Central memory CD8-positive, alpha-beta T cell (primary cell): ENCODE measurements around the gene ATF6.

Source experiments
- ATAC-seq: fragments of 150-1000 bp; cut with Tn5 transposase; replicated peaks from 2 replicates; pipeline ENCODE4 v1.10.0; 2022; ENCODE audit warnings: mild to moderate bottlenecking, moderate FRiP score, moderate number of reproducible peaks; ENCODE audit not compliant: poor library complexity, severe bottlenecking; ENCODE audit errors: extremely low read depth
- DNase-seq, 2 donors: peaks; one replicate each; pipeline ENCODE4 v3.0.0; 2021; ENCODE audit warnings: low spot score in 2 of 2
- H3K27ac Mint-ChIP-seq: one replicate; pipeline ENCODE4 v1.8.0; 2022; ENCODE audit warnings: low read depth, mild to moderate bottlenecking, moderate library complexity, mixed read lengths
- H3K27me3 Mint-ChIP-seq: one replicate; pipeline ENCODE4 v1.8.0; 2022; ENCODE audit warnings: mixed read lengths
- H3K36me3 Mint-ChIP-seq: one replicate; pipeline ENCODE4 v1.8.0; 2022; ENCODE audit warnings: mild to moderate bottlenecking, moderate library complexity, mixed read lengths; ENCODE audit not compliant: insufficient read depth
- H3K4me1 Mint-ChIP-seq: one replicate; pipeline ENCODE4 v1.8.0; 2022; ENCODE audit warnings: mixed read lengths
- H3K4me3 Mint-ChIP-seq: one replicate; pipeline ENCODE4 v1.8.0; 2022; ENCODE audit warnings: mild to moderate bottlenecking, moderate library complexity, mixed read lengths
- H3K9me3 Mint-ChIP-seq: one replicate; pipeline ENCODE4 v1.8.0; 2022; ENCODE audit warnings: mixed read lengths

ATF6 gene

GRCh38 chr1:161983725-161984124, 217.6 kb downstream of the ATF6 start:
- Mint-ChIP-seq H3K4me1 (no peaks in the 10 kb centered on the region), H3K36me3 (no peaks in the 10 kb centered on the region), H3K27ac (no peak overlapping the region), H3K9me3 (peaks cover 6% of the 10 kb centered on the region), H3K27me3 (peaks cover 7% of the 10 kb centered on the region), H3K4me3 (no peak overlapping the region)
- ATAC-seq (no peak), DNase-seq (no peak)

GRCh38 chr1:161985301-161985822, 219.2 kb downstream of the ATF6 start:
- no peak overlapping the region for H3K27ac Mint-ChIP-seq

GRCh38 chr1:161986328-161986727, 220.2 kb downstream of the ATF6 start:
- Mint-ChIP-seq H3K27ac (no peak overlapping the region), H3K27me3 (peaks cover 15% of the 10 kb centered on the region), H3K9me3 (peaks cover 6% of the 10 kb centered on the region), H3K36me3 (no peaks in the 10 kb centered on the region), H3K4me1 (no peaks in the 10 kb centered on the region), H3K4me3 (no peak overlapping the region)
- ATAC-seq = no peak
- DNase-seq = no peak

More at GRCh38 chr1:161985301-161985822, 219.2 kb downstream of the ATF6 start:
- peaks cover 6% of the 10 kb centered on the region for H3K9me3 Mint-ChIP-seq
- ATAC-seq = no peak
- no peaks in the 10 kb centered on the region for H3K36me3 Mint-ChIP-seq
- no peak overlapping the region for H3K4me3 Mint-ChIP-seq
- peaks cover 15% of the 10 kb centered on the region for H3K27me3 Mint-ChIP-seq
- no peaks in the 10 kb centered on the region for H3K4me1 Mint-ChIP-seq
- DNase-seq = no peak

- Mint-ChIP-seq H3K4me1 (no peaks in the 10 kb centered on the region), H3K9me3 (peaks cover 6% of the 10 kb centered on the region), H3K27ac (no peak overlapping the region), H3K27me3 (peaks cover 15% of the 10 kb centered on the region), H3K36me3 (no peaks in the 10 kb centered on the region), H3K4me3 (no peak overlapping the region)
- DNase-seq (no peak), ATAC-seq (no peak)
Measured at GRCh38 chr1:161987303-161987702, 221.2 kb downstream of the ATF6 start.

- Mint-ChIP-seq H3K4me3 (no peak overlapping the region), H3K36me3 (no peaks in the 10 kb centered on the region), H3K27me3 (peaks cover 15% of the 10 kb centered on the region), H3K27ac (no peak overlapping the region), H3K4me1 (no peaks in the 10 kb centered on the region), H3K9me3 (peaks cover 6% of the 10 kb centered on the region)
- DNase-seq (no peak), ATAC-seq (no peak)
Measured at GRCh38 chr1:161987872-161988271, 221.8 kb downstream of the ATF6 start.

GRCh38 chr1:161988413-161988812, 222.3 kb downstream of the ATF6 start:
- H3K36me3 Mint-ChIP-seq = no peaks in the 10 kb centered on the region
- H3K4me3 Mint-ChIP-seq = no peak overlapping the region
- ATAC-seq = no peak
- DNase-seq = no peak
- H3K27me3 Mint-ChIP-seq = peaks cover 15% of the 10 kb centered on the region
- no peak overlapping the region for H3K27ac Mint-ChIP-seq
- no peaks in the 10 kb centered on the region for H3K4me1 Mint-ChIP-seq
- peaks cover 6% of the 10 kb centered on the region for H3K9me3 Mint-ChIP-seq

- Mint-ChIP-seq H3K27me3 (peaks cover 15% of the 10 kb centered on the region), H3K36me3 (no peaks in the 10 kb centered on the region), H3K4me1 (no peaks in the 10 kb centered on the region), H3K4me3 (no peak overlapping the region), H3K9me3 (peaks cover 6% of the 10 kb centered on the region), H3K27ac (no peak overlapping the region)
- ATAC-seq (no peak), DNase-seq (no peak)
Measured at GRCh38 chr1:161989108-161989507, 223.0 kb downstream of the ATF6 start.

- DNase-seq (no peak), ATAC-seq (no peak)
- H3K27me3 Mint-ChIP-seq = peaks cover 15% of the 10 kb centered on the region
- H3K36me3 Mint-ChIP-seq = no peaks in the 10 kb centered on the region
- peaks cover 6% of the 10 kb centered on the region for H3K9me3 Mint-ChIP-seq
- H3K4me3 Mint-ChIP-seq = no peak overlapping the region
- no peaks in the 10 kb centered on the region for H3K4me1 Mint-ChIP-seq
- H3K27ac Mint-ChIP-seq = no peak overlapping the region
Measured at GRCh38 chr1:161989786-161990185, 223.7 kb downstream of the ATF6 start.

- ATAC-seq = no peak
Measured at GRCh38 chr1:161993576-161993975, 227.5 kb downstream of the ATF6 start.

GRCh38 chr1:161994175-161994668, 228.1 kb downstream of the ATF6 start:
- Mint-ChIP-seq H3K27ac (no peak overlapping the region), H3K36me3 (no peaks in the 10 kb centered on the region), H3K4me3 (no peak overlapping the region), H3K9me3 (no peaks in the 10 kb centered on the region), H3K27me3 (peaks cover 3% of the 10 kb centered on the region), H3K4me1 (no peaks in the 10 kb centered on the region)
- ATAC-seq = no peak
- DNase-seq = no peak

More at GRCh38 chr1:161993576-161993975, 227.5 kb downstream of the ATF6 start:
- H3K27ac Mint-ChIP-seq = no peak overlapping the region
- no peak for DNase-seq
- H3K4me1 Mint-ChIP-seq = no peaks in the 10 kb centered on the region
- no peaks in the 10 kb centered on the region for H3K36me3 Mint-ChIP-seq
- H3K9me3 Mint-ChIP-seq = no peaks in the 10 kb centered on the region
- H3K27me3 Mint-ChIP-seq = peaks cover 10% of the 10 kb centered on the region
- H3K4me3 Mint-ChIP-seq = no peak overlapping the region

- no peaks in the 10 kb centered on the region for H3K27me3 Mint-ChIP-seq
- H3K4me3 Mint-ChIP-seq = no peak overlapping the region
- no peaks in the 10 kb centered on the region for H3K4me1 Mint-ChIP-seq
- H3K9me3 Mint-ChIP-seq = no peaks in the 10 kb centered on the region
- DNase-seq = no peak
- no peaks in the 10 kb centered on the region for H3K36me3 Mint-ChIP-seq
- no peak for ATAC-seq
- H3K27ac Mint-ChIP-seq = no peak overlapping the region
Measured at GRCh38 chr1:161997152-161997551, 231.0 kb downstream of the ATF6 start.

- Mint-ChIP-seq H3K4me1 (no peaks in the 10 kb centered on the region), H3K27me3 (peaks cover 8% of the 10 kb centered on the region), H3K36me3 (no peaks in the 10 kb centered on the region), H3K27ac (no peak overlapping the region), H3K9me3 (no peaks in the 10 kb centered on the region), H3K4me3 (no peak overlapping the region)
- ATAC-seq = no peak
- no peak for DNase-seq
Measured at GRCh38 chr1:161998811-161999210, 232.7 kb downstream of the ATF6 start.

- Mint-ChIP-seq H3K4me3 (no peak overlapping the region), H3K36me3 (no peaks in the 10 kb centered on the region), H3K9me3 (no peaks in the 10 kb centered on the region), H3K27ac (no peak overlapping the region), H3K27me3 (peaks cover 15% of the 10 kb centered on the region), H3K4me1 (no peaks in the 10 kb centered on the region)
- no peak for ATAC-seq
- no peak for DNase-seq
Measured at GRCh38 chr1:161999301-162000052, 233.4 kb downstream of the ATF6 start.
